Measurements from ENCODE around the gene STK4. TPM values are rescaled to one million over a fixed set of nuclear protein-coding genes. Genes with fewer than 3 reads are reported as not detected.

The STK4 gene
- total RNA-seq, 1 donor from 2014 or later = 15.8 TPM

DNA sequence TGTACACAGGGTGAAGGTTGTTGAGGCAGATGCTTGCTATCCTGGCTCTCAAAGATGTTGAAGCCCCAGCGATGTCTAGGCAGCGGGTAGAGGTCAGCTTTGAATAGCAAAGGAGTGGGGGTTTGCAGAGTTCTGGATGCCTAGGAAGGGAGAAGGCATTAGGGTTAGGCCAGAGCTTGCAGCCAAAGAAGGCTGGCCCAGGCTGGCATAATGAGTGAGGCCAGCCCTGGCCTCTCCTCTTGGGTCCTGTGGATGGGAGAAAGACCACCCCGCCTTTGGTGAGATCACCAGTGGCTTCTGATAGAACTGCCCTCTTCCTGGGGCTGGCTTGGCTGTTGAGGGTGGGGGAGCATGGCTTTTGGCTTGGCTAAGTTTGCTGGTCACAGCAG is 149.1 kb downstream of the STK4 start:
- ATAC-seq = no peak

DNA sequence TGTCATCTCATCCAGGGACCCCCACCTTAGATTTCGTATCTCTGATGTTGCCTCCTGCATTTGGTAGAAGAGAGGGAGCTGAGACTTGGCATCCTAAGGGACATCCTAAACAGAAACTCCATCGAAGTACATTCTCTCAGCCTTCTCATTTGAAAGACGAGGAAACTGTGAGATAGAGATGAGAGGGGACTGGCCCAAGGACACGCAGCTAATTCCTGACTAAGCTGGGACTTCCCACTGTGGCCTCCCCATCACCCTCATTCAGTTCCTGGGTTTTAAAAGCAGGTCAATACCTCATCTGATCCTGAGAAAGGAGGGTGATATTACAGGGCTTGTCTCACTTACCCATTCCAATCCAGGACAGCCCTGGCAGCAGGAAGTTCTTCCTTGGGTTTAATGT is 149.5 kb downstream of the STK4 start:
- ATAC-seq = peak; percentile 1

DNA sequence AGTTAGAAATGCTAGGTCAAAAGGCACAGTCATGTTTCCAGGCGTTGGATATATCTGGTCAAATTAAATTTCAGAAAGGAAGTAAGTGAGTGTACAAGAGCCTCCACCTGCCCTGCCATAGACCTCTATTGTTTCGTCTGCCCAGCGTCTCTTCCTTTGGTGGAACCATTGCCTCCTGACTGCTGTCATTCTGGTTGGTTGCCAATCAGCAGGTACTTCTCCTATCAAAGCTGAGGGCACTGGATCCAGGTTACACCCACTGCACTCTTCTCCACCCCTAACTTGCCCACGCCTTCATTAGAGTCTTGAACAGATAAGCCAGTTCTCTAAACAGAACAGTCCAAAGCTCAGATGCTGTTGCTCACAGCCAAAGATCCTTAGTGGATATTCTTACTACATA is 151.3 kb downstream of the STK4 start:
- ATAC-seq = no peak

DNA sequence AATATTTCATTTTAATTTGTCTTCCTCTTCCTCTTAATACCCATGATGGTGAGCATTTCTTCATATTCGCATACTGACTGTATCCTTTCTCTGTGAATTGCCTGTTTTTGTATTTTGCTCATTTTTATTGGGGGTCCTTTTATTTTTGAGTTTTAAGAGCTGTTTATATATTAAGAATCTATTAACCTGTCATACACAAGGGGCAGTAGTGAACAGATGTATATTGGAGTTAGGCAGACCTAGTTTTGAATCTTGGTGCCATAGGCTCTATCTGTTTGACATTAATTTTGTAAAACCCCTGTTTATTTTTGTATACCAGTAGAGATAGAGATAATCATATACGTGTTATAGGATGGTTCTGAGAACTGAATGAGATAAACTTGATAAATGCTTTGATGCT is 151.7 kb downstream of the STK4 start:
- ATAC-seq = no peak

DNA sequence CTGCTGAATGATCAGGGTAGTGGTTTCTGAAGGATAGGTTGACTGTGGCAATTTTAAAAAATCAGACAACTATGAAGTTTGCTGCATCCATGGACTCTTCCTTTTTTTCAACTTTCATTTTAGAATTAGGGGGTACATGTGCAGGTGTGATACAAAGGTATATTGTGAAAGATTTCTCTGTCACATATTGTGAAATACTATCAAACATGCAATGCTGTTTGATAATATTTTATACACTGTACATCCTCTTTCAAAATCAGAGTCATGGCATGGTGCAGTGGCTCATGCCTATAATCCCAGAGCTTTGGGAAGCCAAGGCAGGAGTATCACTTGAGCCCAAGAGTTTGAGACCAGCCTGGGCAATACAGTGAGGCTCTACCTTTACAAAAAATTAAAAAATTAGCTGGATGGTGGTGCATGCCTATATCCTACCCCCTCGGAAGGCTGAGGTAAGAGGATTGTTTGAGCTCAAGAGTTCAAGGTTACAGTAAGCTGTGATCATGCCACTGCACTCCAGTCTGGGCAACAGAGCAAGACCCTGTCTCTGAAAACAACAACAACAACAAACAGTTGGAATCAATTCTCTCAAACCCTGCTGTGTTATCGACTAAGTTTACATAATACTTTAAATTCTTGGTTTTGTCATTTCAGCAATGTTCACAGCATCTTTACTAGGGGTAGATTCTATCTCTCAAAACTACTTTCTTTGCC is 153.4 kb downstream of the STK4 start:
- ATAC-seq = no peak

DNA sequence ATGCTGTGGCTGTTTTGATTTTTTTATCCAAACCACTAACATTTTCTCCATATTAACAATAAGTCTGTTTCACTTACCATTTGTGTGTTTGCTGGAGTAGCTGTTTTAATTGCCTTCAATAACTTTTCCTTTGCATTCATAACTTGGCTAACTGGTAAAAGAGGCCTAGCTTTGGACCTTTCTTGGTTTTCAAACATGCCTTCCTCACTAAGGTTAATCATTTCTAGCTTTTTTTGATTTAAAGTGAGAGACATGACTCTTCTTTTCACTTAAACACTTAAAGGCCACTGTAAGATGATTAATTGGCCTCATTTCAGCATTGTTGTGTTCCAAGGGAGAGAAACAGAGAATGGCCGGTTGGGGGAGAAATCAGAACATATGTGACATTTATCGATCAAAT is 155.1 kb downstream of the STK4 start:
- no peak for ATAC-seq

DNA sequence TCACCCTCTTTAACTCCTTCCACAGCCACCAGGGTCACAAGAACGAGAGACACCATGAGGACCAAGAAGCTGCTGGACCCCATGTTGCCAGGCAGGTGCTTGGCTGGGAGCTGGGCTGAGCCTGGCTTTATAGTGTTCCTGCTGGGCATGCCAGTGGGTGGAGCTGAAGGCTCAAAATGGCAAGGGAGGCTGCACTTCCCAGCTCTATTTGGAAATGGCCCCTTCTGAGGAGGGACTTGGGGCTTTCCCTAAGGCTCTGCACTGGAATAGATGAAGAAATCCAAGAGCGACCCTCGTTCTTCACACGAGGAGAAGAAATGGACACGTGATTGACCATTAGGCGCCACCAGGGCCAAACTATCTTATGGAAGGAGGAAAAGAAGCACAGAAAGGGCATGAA is 158.1 kb downstream of the STK4 start, which contains the start of gene WFDC12:
Gene WFDC12 (minus strand): TSS at position 101 of the 400 bp plus-strand sequence. CDS start 18 bp downstream, at position 83.
- no peak for ATAC-seq

DNA sequence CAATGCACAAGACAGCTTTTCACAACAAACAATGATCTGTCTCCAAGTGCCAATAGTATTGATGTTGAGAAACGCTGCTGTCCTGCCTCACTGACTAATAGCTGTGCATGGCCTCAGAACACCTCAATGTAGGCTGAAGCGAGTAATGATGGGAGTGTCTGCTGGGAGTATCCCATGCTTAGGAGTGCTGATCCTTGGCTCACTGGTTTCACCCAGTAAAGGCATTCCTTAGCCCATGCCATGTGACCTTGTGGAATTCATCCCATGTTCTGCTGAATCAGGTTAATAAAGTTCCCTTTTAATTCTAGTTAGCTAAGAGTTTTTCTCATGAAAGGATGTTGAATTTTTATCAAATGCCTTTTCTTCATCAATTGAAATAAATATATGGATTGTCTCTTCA is 161.8 kb downstream of the STK4 start:
- ATAC-seq = peak; percentile 96

Other genes with a start within 250 kb of the STK4 start
- 1.0 TPM for gene KCNK15, start 220.6 kb upstream of the STK4 start, total RNA-seq
- gene RIMS4, start 156.0 kb upstream of the STK4 start, total RNA-seq = 0.08 TPM
- 158 TPM for gene YWHAB, start 80.8 kb upstream of the STK4 start, total RNA-seq
- gene PABPC1L, start 56.5 kb upstream of the STK4 start, total RNA-seq = 10.0 TPM
- gene TOMM34, start 6.1 kb upstream of the STK4 start, total RNA-seq = 11.4 TPM
- gene KCNS1, start 134.6 kb downstream of the STK4 start, total RNA-seq = 0.40 TPM
- gene WFDC5, start 148.7 kb downstream of the STK4 start, total RNA-seq = 4.3 TPM
- gene WFDC12, start 158.0 kb downstream of the STK4 start, total RNA-seq = 5.1 TPM
- gene PI3, start 208.4 kb downstream of the STK4 start, total RNA-seq = 1,694 TPM
- gene SEMG1, start 240.5 kb downstream of the STK4 start, total RNA-seq = not detected